IgD-negative memory B cell (primary cell): ENCODE results near the gene ZDHHC11B. TPM values are rescaled to one million over a fixed set of nuclear protein-coding genes. Genes with fewer than 3 reads are reported as not detected.
"Not testable (repeated sequence)": the region's sequence is repeated elsewhere in the genome, so short reads cannot be mapped to it uniquely, and the experiment has no call there.

ENCODE experiments used
- H3K27ac Mint-ChIP-seq, 3 donors: one replicate each; pipeline ENCODE4 v1.8.0; 2020 to 2022; ENCODE audit warnings: mild to moderate bottlenecking in 3 of 3, mixed read lengths in 3 of 3, moderate library complexity in 1 of 3
- H3K27me3 Mint-ChIP-seq: one replicate; pipeline ENCODE4 v1.8.0; 2021; ENCODE audit warnings: mixed read lengths
- H3K36me3 Mint-ChIP-seq: one replicate; pipeline ENCODE4 v1.8.0; 2020; ENCODE audit warnings: mild to moderate bottlenecking, mixed read lengths
- H3K4me1 Mint-ChIP-seq, 3 donors: one replicate each; pipeline ENCODE4 v1.8.0; 2020 to 2022; ENCODE audit warnings: mixed read lengths in 3 of 3, mild to moderate bottlenecking in 1 of 3
- H3K4me3 Mint-ChIP-seq, 4 donors: one replicate each; pipeline ENCODE4 v1.8.0; 2020 to 2022; ENCODE audit warnings: mild to moderate bottlenecking in 4 of 4, mixed read lengths in 4 of 4, moderate library complexity in 3 of 4
- H3K9me3 Mint-ChIP-seq, 3 donors: one replicate each; pipeline ENCODE4 v1.8.0; 2020 to 2021; ENCODE audit warnings: mixed read lengths in 3 of 3, mild to moderate bottlenecking in 1 of 3
- polyA plus RNA-seq: library from polyadenylated mRNA; unstranded; fragments of 300-500 nt; fragmentation: Illumina TruSeq; gene quantifications from one replicate; pipeline ENCODE4 v1.2.3, GENCODE V29; 2021

The ZDHHC11B gene
- polyA plus RNA-seq, 1 donor from 2014 or later, result not detected

DNA sequence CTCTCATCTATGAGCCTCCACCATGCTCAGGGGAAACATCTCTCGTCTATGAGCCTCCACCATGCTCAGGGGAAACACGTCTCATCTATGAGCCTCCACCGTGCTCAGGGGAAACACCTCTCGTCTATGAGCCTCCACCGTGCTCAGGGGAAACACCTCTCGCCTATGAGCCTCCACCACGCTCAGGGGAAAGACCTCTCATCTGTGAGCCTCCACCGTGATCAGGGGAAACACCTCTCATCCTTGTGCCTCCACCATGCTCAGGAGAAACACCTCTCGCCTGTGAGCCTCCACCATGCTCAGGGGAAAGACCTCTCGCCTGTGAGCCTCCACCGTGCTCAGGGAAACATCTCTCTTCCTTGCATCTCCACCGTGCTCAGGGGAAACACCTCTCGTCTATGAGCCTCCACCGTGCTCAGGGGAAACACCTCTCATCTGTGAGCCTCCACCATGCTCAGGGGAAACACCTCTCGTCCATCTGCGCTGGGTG lies 30.3 kb downstream of the ZDHHC11B start:
- H3K4me3 Mint-ChIP-seq, H3K4me1 Mint-ChIP-seq, H3K36me3 Mint-ChIP-seq, H3K9me3 Mint-ChIP-seq: not testable (repeated sequence)
- Mint-ChIP-seq H3K27ac (peak overlapping the region in 1 of 3 donors; percentile 64), H3K27me3 (peaks cover 13% of the 10 kb centered on the region)

DNA sequence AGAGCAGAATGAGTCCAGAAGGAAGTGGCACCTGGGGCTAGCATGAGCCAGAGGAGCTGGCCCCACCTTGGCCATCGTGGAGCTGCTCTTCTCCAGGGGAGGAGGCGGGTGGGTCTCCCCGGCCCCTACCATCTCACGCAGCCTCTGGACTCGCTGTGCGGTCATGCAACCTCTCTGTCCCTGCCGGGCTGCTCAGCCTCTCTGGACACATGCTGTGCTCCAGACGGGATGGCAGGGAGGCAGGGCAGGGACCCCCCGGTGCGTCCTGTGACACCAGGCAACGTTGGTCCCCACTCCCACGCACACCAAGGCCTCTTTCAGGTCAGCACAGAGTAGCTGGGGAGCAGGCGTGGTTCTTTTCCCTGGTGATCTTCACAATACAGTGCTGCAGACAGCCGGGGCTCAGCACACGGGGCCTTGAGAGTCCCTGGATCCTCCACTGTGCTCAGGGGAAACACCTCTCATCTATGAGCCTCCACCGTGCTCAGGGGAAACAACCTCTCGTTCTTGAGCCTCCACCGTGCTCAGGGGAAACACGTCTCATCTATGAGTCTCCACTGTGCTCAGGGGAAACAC lies 30.9 kb downstream of the ZDHHC11B start:
- not testable (repeated sequence) for H3K9me3 Mint-ChIP-seq, H3K4me3 Mint-ChIP-seq, H3K27ac Mint-ChIP-seq, H3K4me1 Mint-ChIP-seq, H3K36me3 Mint-ChIP-seq
- H3K27me3 Mint-ChIP-seq, result peaks cover 11% of the 10 kb centered on the region

DNA sequence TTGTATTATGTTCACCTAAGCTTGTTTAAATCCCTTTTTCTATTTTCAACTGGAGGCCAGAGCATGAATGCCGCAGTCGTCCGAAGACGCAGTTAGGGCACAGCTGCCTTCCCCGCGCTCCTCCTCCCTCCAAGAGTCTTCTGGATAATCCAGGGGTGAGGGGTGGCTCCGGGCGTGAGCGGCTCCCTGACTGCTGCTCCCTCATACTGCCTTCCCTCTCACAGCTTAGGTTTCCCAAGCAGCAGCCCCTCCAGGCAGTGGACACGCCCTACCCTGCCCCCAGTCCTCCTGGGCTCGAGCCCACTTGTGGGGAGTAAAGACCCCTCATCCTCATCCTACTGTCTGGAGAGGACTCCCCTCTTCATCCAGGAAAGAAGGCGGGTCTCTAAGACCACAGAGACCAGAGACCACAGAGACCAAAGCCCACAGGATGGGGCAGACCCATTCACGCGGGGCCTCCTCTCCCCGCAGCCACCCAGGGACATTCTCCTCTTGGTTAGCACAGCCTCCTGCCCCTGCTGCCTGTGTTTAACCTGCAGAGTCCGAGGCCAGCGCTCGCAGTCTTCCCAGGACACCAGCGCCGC lies 31.9 kb downstream of the ZDHHC11B start:
- not testable (repeated sequence) for H3K4me3 Mint-ChIP-seq, H3K4me1 Mint-ChIP-seq, H3K27ac Mint-ChIP-seq, H3K9me3 Mint-ChIP-seq, H3K36me3 Mint-ChIP-seq
- peaks cover 11% of the 10 kb centered on the region for H3K27me3 Mint-ChIP-seq

DNA sequence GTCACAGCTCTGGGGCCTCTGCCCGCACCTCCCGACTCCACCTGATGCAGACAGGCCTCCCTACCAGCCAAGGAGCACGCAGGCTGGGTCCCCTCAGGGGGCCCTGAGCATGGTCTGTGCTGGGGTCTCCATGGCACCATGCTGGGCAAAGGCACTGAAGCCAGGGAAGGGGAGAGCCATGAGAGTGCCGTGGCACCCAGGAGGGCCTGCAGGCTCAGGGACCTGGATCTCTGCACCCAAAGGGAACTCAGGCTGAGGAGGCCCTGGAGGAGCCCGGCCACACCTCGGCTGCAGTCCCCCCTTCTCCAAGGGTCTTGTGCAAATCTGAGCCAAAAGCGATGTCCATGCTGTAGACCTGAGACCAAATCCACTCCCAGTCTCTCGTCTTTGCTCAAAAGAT lies 32.5 kb downstream of the ZDHHC11B start:
- H3K36me3 Mint-ChIP-seq, H3K9me3 Mint-ChIP-seq, H3K4me1 Mint-ChIP-seq, H3K4me3 Mint-ChIP-seq, H3K27ac Mint-ChIP-seq, H3K27me3 Mint-ChIP-seq: not testable (repeated sequence)

DNA sequence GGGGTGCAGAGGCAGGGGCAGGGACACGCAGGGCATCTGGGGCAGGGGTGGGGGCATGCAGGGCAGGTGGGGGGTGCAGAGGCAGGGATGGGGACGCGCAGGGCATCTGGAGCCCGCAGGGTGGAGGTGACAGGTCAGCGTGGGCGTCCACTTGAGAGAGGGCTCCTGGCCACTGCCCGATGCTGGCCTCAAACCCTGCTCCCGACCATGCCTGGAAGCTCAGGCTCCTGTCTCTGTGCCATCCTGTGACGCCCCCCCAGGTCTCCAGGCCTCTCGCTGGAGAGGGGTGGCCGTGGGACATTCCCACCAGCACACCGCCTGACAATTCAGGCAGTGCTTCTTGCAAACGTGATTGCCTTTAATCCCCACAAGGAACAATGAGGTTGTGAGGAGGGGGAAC lies 33.0 kb downstream of the ZDHHC11B start:
- Mint-ChIP-seq H3K4me3 (no peak overlapping the region), H3K27ac (no peak overlapping the region), H3K27me3 (peaks cover 8% of the 10 kb centered on the region), H3K36me3 (no peaks in the 10 kb centered on the region), H3K4me1 (peaks cover 0 to 5% (median 0%) of the 10 kb centered on the region in 3 donors), H3K9me3 (no peaks in the 10 kb centered on the region)

DNA sequence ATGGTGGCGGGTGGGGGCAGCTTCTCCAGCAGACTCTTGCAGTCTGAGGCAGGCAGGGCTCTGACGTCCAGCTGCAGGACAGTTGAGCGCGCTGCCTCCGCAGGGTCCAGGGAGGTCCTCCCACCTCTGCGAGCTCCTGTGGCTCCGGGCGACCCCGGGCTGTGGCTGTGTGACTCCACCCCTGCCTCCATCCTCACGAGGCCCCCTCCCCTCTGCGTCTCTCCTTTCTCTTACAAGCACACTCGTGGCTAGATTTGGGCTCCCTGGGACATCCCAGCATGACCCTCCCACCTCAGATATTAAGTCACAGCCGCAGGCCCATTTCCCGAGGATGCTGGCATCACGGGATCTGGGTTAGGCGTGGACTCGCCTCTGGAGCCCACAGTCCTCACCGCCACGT lies 34.3 kb downstream of the ZDHHC11B start:
- H3K4me1 Mint-ChIP-seq, H3K9me3 Mint-ChIP-seq, H3K27me3 Mint-ChIP-seq, H3K4me3 Mint-ChIP-seq, H3K36me3 Mint-ChIP-seq, H3K27ac Mint-ChIP-seq: not testable (repeated sequence)

DNA sequence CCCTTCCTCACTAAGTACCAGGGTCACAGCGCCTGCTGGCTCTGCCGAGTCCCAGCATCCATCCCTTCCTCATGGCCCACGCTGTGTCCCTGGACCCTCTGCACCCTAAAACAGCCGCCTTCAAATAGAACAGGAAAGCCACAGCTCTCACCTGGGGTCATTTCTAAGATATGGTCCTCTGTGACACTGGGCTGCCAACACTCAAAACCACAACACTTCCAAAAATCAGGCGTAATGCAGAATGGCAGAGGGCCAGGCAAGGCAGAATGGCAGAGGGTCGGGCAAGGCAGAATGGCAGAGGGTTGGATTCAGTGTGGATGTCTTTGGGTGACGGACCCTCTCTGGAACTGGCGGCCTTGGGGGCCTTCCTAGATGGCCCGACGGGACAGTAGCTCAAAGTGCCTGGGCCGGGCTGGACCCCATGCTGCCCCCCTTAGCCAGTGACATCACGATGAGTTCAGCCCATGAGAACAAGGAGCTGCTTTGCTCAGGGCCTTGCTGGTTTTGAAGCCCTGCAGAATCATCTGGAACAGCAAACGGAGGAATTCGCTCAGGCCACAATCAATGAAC lies 35.3 kb downstream of the ZDHHC11B start:
- Mint-ChIP-seq H3K27me3 (peaks cover 8% of the 10 kb centered on the region), H3K9me3 (no peaks in the 10 kb centered on the region), H3K4me1 (peaks cover 0 to 3% (median 0%) of the 10 kb centered on the region in 3 donors), H3K36me3 (no peaks in the 10 kb centered on the region), H3K27ac (peak overlapping the region in 1 of 3 donors; percentile 27), H3K4me3 (peak overlapping the region in 1 of 4 donors; percentile 69)

DNA sequence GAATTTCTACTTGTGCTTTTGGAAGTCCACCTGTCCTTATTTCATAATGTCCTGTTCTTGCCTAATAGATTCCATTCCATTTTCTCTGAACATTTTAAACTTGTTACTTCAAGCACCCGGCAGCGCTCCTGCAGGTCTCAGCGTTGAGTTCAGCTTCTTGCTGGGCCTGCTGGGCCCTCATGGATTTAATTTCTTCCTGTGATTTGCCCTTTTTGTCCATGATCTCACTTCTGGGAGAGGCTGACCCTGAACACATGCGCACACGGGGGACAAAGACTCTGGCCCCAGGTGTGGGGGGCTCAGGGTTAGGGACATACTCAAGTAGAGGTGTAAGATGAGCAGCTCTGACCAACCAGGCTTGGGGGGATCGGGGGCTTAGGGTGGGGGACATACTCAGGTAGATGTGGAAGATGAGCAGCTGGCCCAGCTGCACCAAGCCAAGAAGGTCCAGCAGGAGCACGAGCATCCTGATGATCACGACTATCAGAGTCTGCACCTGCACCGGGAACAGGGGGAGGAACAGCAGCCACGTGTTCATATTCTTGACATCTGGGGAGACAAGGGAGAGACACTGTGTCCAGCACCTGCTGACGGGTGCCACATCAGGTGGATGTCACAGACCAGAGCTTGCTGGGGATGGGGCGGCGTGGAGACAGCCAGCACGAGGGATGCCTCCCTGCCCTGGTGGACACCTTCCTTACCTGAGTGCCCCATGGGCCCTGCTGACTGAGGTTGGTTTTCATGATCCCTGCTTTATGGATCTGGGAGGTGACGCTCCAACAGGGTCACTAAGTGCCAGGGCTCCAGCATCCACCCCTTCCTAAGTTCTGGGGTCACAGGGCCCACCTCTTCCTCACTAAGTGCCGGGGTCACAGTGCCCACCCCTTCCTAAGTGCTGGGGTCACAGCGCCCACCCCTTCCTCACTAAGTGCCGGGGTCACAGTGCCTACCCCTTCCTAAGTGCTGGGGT lies 36.2 kb downstream of the ZDHHC11B start:
- not testable (repeated sequence) for H3K4me1 Mint-ChIP-seq, H3K36me3 Mint-ChIP-seq, H3K27me3 Mint-ChIP-seq, H3K9me3 Mint-ChIP-seq
- Mint-ChIP-seq H3K4me3 (peak overlapping the region in 1 of 4 donors; percentile 43), H3K27ac (peak overlapping the region in 1 of 3 donors; percentile 27)

DNA sequence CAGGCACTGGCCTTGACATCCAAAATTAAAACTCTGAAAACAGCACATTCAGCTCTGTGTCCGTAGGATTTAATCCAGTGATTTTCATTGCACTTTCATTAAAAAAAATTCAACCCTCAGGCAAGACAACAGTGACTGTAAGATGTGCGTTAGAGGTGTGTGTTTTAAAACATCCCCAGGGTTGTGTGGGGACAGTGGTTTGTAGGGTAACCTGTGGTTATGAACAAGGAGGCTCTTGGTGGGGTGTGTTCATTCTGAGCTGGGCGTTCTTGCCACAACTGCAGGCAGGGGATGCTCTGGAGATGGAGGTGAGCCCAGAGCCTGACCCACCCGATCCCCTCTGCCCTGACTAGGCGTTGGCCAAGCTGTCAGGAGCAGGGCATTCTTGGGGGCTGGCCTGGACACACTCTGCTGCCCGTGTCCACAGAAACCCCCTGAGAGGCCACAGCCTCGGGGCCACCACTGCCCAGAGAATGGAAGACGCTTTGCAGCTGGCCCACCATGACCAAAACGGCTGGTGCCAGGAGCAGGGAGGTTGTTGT lies 37.2 kb downstream of the ZDHHC11B start:
- not testable (repeated sequence) for H3K27ac Mint-ChIP-seq, H3K27me3 Mint-ChIP-seq, H3K4me3 Mint-ChIP-seq, H3K36me3 Mint-ChIP-seq, H3K4me1 Mint-ChIP-seq, H3K9me3 Mint-ChIP-seq

DNA sequence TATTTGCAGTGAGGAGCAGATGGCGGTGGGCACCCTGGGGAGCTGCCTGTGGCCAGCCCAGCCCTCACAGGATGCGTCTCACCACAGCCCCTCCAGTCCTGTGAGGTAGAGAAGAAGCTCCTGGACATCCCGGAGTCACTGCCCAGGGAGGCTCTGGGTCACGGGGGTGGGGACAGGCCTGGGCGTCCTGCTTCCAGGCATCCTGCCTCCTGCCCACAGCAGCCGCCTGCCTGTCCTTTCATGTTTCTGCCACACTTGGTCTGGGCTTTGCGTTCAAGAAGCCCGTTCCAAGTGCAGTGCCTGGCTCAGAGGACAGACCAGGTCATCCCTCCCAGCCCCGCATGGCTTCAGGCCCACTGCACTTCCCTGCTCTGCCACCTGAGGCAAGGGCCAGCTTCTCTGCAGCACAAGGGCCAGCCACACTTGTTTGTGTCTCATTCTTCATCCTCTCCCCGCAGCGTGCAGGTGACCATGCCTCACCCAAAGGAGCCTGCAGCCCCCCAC lies 38.2 kb downstream of the ZDHHC11B start:
- peaks cover 0 to 4% (median 0%) of the 10 kb centered on the region in 3 donors for H3K4me1 Mint-ChIP-seq
- no peaks in the 10 kb centered on the region for H3K36me3 Mint-ChIP-seq
- H3K4me3 Mint-ChIP-seq, result no peak overlapping the region
- peaks cover 6% of the 10 kb centered on the region for H3K27me3 Mint-ChIP-seq
- no peak overlapping the region for H3K27ac Mint-ChIP-seq
- H3K9me3 Mint-ChIP-seq, result no peaks in the 10 kb centered on the region

DNA sequence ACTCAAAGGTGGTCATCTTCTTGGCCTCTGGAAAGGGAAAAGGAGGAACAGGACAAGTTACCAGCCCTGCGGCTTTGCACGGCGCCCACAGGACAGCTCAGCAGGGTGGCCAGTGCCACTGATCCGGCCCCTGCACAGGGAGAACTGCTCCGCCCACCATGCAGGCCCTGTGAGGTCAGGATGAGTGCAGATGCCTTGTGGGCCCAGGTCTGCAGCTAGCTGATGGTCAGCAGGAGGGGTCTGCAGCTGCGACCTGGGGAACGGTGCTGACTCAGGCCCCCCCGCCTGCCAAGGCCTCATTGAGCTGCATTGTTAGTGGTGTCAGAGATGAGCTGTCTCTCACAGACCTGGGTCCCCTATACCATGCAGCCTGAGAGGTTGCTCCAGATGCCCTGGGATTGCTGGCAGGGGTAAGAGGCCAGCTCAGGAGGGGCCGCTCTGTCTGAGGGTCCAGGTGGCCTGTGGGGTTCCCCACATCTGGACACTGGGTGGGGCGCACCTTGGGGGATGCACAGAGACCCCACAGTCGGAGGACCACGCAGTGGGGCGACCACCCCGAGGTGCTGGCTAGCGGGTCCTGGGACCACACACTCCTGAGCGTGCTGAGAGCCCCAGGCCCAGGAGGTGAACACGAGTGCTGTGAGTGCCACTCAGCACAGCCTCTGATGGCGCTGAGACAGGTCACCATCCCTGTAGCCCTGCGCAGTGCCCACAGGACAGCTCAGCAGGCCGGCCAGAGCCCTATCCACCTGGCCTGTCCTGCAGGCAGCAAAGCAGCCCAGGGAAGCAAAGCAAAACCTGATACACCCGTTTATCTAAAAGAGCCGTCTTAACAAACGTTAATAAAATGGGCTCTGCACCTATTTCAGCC lies 39.0 kb downstream of the ZDHHC11B start:
- H3K27ac Mint-ChIP-seq, H3K4me1 Mint-ChIP-seq, H3K27me3 Mint-ChIP-seq, H3K36me3 Mint-ChIP-seq, H3K9me3 Mint-ChIP-seq: not testable (repeated sequence)
- H3K4me3 Mint-ChIP-seq, result peak overlapping the region in 1 of 4 donors; percentile 28

DNA sequence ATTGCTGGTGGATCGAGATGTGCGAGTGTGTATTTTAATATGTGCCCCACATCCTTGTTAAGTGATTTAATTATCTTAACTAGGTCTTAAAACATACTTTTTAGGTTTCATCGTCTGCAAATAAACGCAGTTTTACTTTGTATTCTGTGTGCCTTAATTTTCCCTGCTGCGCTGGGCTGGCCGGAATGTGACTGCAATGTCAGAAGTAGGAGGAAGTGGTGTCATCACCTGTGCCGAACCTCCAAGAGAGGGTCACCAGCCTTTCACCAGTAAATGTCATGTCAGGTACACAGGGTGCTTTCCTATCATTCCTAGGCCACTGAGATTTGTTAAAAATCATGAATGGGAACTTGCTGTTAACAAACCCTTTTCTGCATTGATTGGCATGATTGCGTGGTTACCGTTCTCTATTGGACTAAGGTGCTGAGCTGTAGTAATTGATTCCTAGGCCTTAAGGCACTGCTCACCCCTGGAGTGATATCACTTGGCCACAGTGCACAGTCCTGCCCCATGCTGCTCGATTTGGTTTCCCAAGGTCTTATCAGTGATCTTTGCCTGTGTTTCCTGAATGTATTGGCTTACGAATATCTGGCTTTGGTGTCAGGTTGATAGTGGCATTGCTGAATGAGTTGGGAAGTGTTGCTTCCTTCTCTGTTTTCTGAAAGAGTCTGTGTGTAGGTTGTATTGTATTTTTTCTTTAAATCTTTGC lies 40.7 kb downstream of the ZDHHC11B start:
- not testable (repeated sequence) for H3K4me1 Mint-ChIP-seq, H3K27me3 Mint-ChIP-seq, H3K27ac Mint-ChIP-seq, H3K9me3 Mint-ChIP-seq, H3K4me3 Mint-ChIP-seq, H3K36me3 Mint-ChIP-seq

DNA sequence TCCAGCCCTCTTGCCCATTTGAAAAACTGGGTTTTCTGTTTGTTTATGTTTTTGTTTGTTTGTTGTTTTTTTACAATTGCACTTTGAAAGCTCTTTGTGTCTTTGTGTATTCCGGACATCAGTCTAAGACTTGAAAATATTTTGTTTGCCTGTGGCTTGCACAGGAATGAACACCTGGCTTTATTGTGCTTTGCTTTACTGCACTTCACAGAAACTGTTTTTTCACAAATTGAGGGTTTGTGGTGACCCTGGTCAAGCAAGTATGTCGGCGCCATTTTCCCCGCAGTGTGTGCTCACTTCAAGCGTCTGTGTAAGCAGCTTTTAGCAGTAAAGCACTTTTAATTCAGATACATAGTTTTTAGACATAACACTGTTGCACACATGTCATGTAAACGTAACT lies 42.3 kb downstream of the ZDHHC11B start:
- not testable (repeated sequence) for H3K27me3 Mint-ChIP-seq, H3K4me1 Mint-ChIP-seq, H3K36me3 Mint-ChIP-seq, H3K9me3 Mint-ChIP-seq, H3K4me3 Mint-ChIP-seq, H3K27ac Mint-ChIP-seq

DNA sequence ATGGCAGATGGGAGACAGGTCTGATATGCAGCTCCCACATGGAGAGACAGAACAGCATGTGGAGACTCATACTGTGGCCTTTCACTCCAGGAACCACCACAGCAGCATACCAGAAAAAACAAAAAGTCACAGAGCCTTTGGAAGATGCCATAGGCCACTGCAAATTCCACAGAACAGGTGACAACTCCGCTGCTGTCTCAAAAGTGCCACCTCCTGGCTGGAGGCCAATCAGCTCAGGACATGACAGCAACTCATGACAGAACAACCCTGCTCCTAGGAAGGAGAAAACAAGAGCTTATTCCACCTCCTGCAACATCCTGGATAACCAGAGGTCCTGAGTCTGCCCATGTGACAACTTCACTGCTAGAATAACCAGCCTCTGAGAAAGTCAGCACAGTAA lies 50.4 kb downstream of the ZDHHC11B start:
- H3K36me3 Mint-ChIP-seq, H3K9me3 Mint-ChIP-seq, H3K4me3 Mint-ChIP-seq, H3K27ac Mint-ChIP-seq, H3K4me1 Mint-ChIP-seq: not testable (repeated sequence)
- H3K27me3 Mint-ChIP-seq, result peaks cover 13% of the 10 kb centered on the region
